ENCODE data around the gene ADAMTS17. TPM values are rescaled to one million over a fixed set of nuclear protein-coding genes. Genes with fewer than 3 reads are reported as not detected.

ADAMTS17 gene
- total RNA-seq, 4 donors from 2014 or later, result 5.0 to 16.2 (median 11.6) TPM

- in situ Hi-C loops (cut with MboI; ENCODE audit: low sequenced_read_pairs in 4 of 4), result no loop called here
- intact Hi-C loops (cut with DNase I; ENCODE audit: low total_unique reads), result no loop called here
- Histone ChIP-seq H3K4me3 (no peak overlapping the region), H3K36me3 (no peaks in the 10 kb centered on the region), H3K9me3 (no peaks in the 10 kb centered on the region), H3K4me1 (no peaks in the 10 kb centered on the region), H3K27me3 (no peaks in the 10 kb centered on the region), H3K27ac (no peak overlapping the region)
- TF ChIP-seq POLR2A (IDR thresholded peaks at IDR 0.05), result no peak
- TF ChIP-seq, protein P1, sequence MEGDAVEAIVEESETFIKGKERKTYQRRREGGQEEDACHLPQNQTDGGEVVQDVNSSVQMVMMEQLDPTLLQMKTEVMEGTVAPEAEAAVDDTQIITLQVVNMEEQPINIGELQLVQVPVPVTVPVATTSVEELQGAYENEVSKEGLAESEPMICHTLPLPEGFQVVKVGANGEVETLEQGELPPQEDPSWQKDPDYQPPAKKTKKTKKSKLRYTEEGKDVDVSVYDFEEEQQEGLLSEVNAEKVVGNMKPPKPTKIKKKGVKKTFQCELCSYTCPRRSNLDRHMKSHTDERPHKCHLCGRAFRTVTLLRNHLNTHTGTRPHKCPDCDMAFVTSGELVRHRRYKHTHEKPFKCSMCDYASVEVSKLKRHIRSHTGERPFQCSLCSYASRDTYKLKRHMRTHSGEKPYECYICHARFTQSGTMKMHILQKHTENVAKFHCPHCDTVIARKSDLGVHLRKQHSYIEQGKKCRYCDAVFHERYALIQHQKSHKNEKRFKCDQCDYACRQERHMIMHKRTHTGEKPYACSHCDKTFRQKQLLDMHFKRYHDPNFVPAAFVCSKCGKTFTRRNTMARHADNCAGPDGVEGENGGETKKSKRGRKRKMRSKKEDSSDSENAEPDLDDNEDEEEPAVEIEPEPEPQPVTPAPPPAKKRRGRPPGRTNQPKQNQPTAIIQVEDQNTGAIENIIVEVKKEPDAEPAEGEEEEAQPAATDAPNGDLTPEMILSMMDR (IDR thresholded peaks at IDR 0.05 in 4 of 5, conservative IDR thresholded peaks at IDR 0.05 in 1 of 5), result no peak
- no peak for DNase-seq
- ATAC-seq, result no peak
Measured at GRCh38 chr15:99987119-99987506, 354.7 kb downstream of the ADAMTS17 start.

- DNase-seq (no peak), ATAC-seq (no peak)
- in situ Hi-C loops (cut with MboI; ENCODE audit: low sequenced_read_pairs in 4 of 4), result no loop called here
Measured at GRCh38 chr15:99986297-99987118, 355.3 kb downstream of the ADAMTS17 start.

DNA sequence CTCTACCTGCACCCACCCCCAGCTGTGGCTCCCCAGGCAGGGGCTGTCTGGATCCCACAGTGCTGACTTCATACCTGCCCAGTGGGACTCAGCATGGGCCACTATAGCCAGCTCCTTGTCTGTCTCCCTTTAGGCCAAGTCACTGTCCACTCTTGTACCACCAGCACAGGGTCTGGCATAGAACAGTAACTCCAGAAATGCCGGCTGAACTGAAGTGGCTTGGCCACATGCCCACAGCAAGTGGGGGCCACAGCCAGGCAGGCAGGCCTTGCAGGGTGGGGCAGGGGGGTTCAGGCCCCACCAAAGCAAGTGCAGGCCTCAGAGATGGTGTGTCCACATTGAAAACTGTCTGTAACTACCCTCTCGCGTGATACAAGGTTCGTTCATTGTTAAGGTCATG lies 355.9 kb downstream of the ADAMTS17 start:
- intact Hi-C loops (cut with DNase I; ENCODE audit: low total_unique reads) (no loop called here), in situ Hi-C loops (cut with MboI; ENCODE audit: low sequenced_read_pairs in 4 of 4) (no loop called here)
- Histone ChIP-seq H3K27me3 (no peaks in the 10 kb centered on the region), H3K27ac (no peak overlapping the region), H3K36me3 (no peaks in the 10 kb centered on the region), H3K4me1 (peaks cover 0 to 5% of the 10 kb centered on the region in 2 donors), H3K4me3 (no peak overlapping the region), H3K9me3 (no peaks in the 10 kb centered on the region)
- no peak for DNase-seq
- TF ChIP-seq, protein P1 (IDR thresholded peaks at IDR 0.05 in 4 of 5, conservative IDR thresholded peaks at IDR 0.05 in 1 of 5), result no peak
- TF ChIP-seq POLR2A (IDR thresholded peaks at IDR 0.05), result no peak
- no peak for ATAC-seq

More at GRCh38 chr15:99986297-99987118, 355.3 kb downstream of the ADAMTS17 start:
- Histone ChIP-seq H3K4me1 (no peaks in the 10 kb centered on the region), H3K4me3 (no peak overlapping the region), H3K36me3 (no peaks in the 10 kb centered on the region), H3K9me3 (no peaks in the 10 kb centered on the region), H3K27ac (no peak overlapping the region), H3K27me3 (no peaks in the 10 kb centered on the region)
- TF ChIP-seq, protein P1 (IDR thresholded peaks at IDR 0.05 in 4 of 5, conservative IDR thresholded peaks at IDR 0.05 in 1 of 5), result no peak
- TF ChIP-seq POLR2A (IDR thresholded peaks at IDR 0.05), result no peak
- intact Hi-C loops (cut with DNase I; ENCODE audit: low total_unique reads), result no loop called here

- H3K36me3 ChIP-seq, result no peaks in the 10 kb centered on the region
- no peak for DNase-seq
- H3K4me3 ChIP-seq, result no peak overlapping the region
- no peak overlapping the region for H3K27ac ChIP-seq
- no peaks in the 10 kb centered on the region for H3K27me3 ChIP-seq
- H3K9me3 ChIP-seq, result no peaks in the 10 kb centered on the region
- peaks cover 0 to 7% of the 10 kb centered on the region in 2 donors for H3K4me1 ChIP-seq
- intact Hi-C loops (cut with DNase I; ENCODE audit: low total_unique reads), result no loop called here
- no peak for ATAC-seq
- TF ChIP-seq, protein P1 (IDR thresholded peaks at IDR 0.05 in 4 of 5, conservative IDR thresholded peaks at IDR 0.05 in 1 of 5), result no peak
- no peak for TF ChIP-seq POLR2A (IDR thresholded peaks at IDR 0.05)
- in situ Hi-C loops (cut with MboI; ENCODE audit: low sequenced_read_pairs in 4 of 4), result no loop called here
Measured at GRCh38 chr15:99984491-99985243, 357.1 kb downstream of the ADAMTS17 start.
